ENCODE results near the gene TTC4.
A peak's percentile ranks its signal among the peaks of the same experiment; 100 is the strongest.

Gene TTC4

GRCh38 chr1:54715493-54716298 lies at the start of gene TTC4:
Gene TTC4, plus strand, starts transcription at chr1:54715861. Its CDS starts 48 bp downstream, at chr1:54715909.
- peak; percentile 92 for DNase-seq (ENCODE audit: low spot score)

- no peak for DNase-seq (ENCODE audit: low spot score)
Observed at GRCh38 chr1:54666333-54666732, 49.3 kb upstream of the TTC4 start.

- DNase-seq (ENCODE audit: low spot score) = no peak
Observed at GRCh38 chr1:54667797-54668196, 47.9 kb upstream of the TTC4 start.

- DNase-seq (ENCODE audit: low spot score) = no peak
Observed at GRCh38 chr1:54668567-54668966, 47.1 kb upstream of the TTC4 start.

- peak; percentile 53 for DNase-seq (ENCODE audit: low spot score)
Observed at GRCh38 chr1:54671985-54672608, 43.6 kb upstream of the TTC4 start.

- DNase-seq (ENCODE audit: low spot score) = no peak
Observed at GRCh38 chr1:54678776-54679643, 36.7 kb upstream of the TTC4 start.

GRCh38 chr1:54679706-54680105 lies 36.0 kb upstream of the TTC4 start:
- no peak for DNase-seq (ENCODE audit: low spot score)

GRCh38 chr1:54680387-54680786 lies 35.3 kb upstream of the TTC4 start:
- DNase-seq (ENCODE audit: low spot score) = no peak

GRCh38 chr1:54681358-54681757 lies 34.3 kb upstream of the TTC4 start:
- no peak for DNase-seq (ENCODE audit: low spot score)

- no peak for DNase-seq (ENCODE audit: low spot score)
Observed at GRCh38 chr1:54683453-54683852, 32.2 kb upstream of the TTC4 start.

GRCh38 chr1:54685335-54685905 lies 30.2 kb upstream of the TTC4 start:
- no peak for DNase-seq (ENCODE audit: low spot score)

GRCh38 chr1:54686155-54686554 lies 29.5 kb upstream of the TTC4 start:
- no peak for DNase-seq (ENCODE audit: low spot score)

- DNase-seq (ENCODE audit: low spot score) = no peak
Observed at GRCh38 chr1:54694771-54695170, 20.9 kb upstream of the TTC4 start.

- no peak for DNase-seq (ENCODE audit: low spot score)
Observed at GRCh38 chr1:54695221-54695620, 20.4 kb upstream of the TTC4 start.

GRCh38 chr1:54695764-54696163 lies 19.9 kb upstream of the TTC4 start:
- DNase-seq (ENCODE audit: low spot score) = no peak

- DNase-seq (ENCODE audit: low spot score) = no peak
Observed at GRCh38 chr1:54696262-54696661, 19.4 kb upstream of the TTC4 start.

GRCh38 chr1:54697896-54698295 lies 17.8 kb upstream of the TTC4 start:
- no peak for DNase-seq (ENCODE audit: low spot score)

- no peak for DNase-seq (ENCODE audit: low spot score)
Observed at GRCh38 chr1:54698346-54698745, 17.3 kb upstream of the TTC4 start.

GRCh38 chr1:54699936-54700525 lies 15.6 kb upstream of the TTC4 start:
- no peak for DNase-seq (ENCODE audit: low spot score)

- DNase-seq (ENCODE audit: low spot score) = no peak
Observed at GRCh38 chr1:54701066-54701465, 14.6 kb upstream of the TTC4 start.

GRCh38 chr1:54701996-54702395 lies 13.7 kb upstream of the TTC4 start:
- DNase-seq (ENCODE audit: low spot score) = no peak

- no peak for DNase-seq (ENCODE audit: low spot score)
Observed at GRCh38 chr1:54703471-54703870, 12.2 kb upstream of the TTC4 start.

Data from germinal center (tissue), 1 donor.